HepG2 (cell line): Measurements from ENCODE around the gene DIABLO.
"Not testable (repeated sequence)": the region's sequence is repeated elsewhere in the genome, so short reads cannot be mapped to it uniquely, and the experiment has no call there.

Experiments used
- NR2F6 ChIP-seq, 2 experiments: IDR thresholded peaks; 2 replicates each; pipeline ENCODE4 v1.6.1; 2016; ENCODE audit warnings: antibody characterized with exemption in 1 of 2, mild to moderate bottlenecking in 1 of 2
- PHF5A ChIP-seq: IDR thresholded peaks from one replicate; pipeline ENCODE4 v1.6.1; 2018; ENCODE audit warnings: low read depth, missing genetic modification reagents; ENCODE audit not compliant: unreplicated experiment
- ZSCAN22 ChIP-seq: sonication (generic); formaldehyde crosslinking; IDR thresholded peaks from 2 replicates; pipeline ENCODE4 v1.4.0; 2020; ENCODE audit warnings: mild to moderate bottlenecking, missing genetic modification reagents
- TF ChIP-seq, protein P1 (sequence below): sonication (generic); formaldehyde crosslinking; IDR thresholded peaks from 2 replicates; pipeline ENCODE4 v1.5.0; 2020; ENCODE audit warnings: mild to moderate bottlenecking, missing genetic modification reagents, moderate library complexity
- TF ChIP-seq, protein P2 (sequence below): sonication (generic); formaldehyde crosslinking; IDR thresholded peaks from 2 replicates; pipeline ENCODE4 v1.5.0; 2020; ENCODE audit warnings: missing genetic modification reagents

DNA sequence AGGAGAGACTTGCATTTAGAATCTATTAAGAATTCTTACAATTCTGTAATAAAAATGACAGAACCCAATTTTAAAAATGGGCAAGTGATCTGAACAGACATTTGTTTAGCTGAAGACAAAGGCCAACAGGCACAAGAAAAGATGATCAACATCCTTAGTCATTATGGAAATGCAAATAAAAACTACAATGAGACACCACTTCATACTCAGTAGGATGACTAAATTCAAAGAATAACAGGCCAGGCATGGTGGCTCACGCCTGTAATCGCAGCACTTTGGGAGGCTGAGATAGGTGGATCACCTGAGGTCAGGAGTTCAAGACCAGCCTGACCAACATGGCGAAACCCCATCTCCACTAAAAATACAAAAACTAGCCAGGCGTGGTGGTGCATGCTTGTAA lies 32.6 kb upstream of the DIABLO start:
- not testable (repeated sequence) for TF ChIP-seq PHF5A (CRISPR knock-in tag); ZSCAN22 (CRISPR knock-in tag); NR2F6 (IDR thresholded peaks at IDR 0.05); NR2F6 (CRISPR knock-in tag; IDR thresholded peaks at IDR 0.05)
- TF ChIP-seq, protein P1, sequence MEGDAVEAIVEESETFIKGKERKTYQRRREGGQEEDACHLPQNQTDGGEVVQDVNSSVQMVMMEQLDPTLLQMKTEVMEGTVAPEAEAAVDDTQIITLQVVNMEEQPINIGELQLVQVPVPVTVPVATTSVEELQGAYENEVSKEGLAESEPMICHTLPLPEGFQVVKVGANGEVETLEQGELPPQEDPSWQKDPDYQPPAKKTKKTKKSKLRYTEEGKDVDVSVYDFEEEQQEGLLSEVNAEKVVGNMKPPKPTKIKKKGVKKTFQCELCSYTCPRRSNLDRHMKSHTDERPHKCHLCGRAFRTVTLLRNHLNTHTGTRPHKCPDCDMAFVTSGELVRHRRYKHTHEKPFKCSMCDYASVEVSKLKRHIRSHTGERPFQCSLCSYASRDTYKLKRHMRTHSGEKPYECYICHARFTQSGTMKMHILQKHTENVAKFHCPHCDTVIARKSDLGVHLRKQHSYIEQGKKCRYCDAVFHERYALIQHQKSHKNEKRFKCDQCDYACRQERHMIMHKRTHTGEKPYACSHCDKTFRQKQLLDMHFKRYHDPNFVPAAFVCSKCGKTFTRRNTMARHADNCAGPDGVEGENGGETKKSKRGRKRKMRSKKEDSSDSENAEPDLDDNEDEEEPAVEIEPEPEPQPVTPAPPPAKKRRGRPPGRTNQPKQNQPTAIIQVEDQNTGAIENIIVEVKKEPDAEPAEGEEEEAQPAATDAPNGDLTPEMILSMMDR (CRISPR knock-in tag): not testable (repeated sequence)
- TF ChIP-seq, protein P2, sequence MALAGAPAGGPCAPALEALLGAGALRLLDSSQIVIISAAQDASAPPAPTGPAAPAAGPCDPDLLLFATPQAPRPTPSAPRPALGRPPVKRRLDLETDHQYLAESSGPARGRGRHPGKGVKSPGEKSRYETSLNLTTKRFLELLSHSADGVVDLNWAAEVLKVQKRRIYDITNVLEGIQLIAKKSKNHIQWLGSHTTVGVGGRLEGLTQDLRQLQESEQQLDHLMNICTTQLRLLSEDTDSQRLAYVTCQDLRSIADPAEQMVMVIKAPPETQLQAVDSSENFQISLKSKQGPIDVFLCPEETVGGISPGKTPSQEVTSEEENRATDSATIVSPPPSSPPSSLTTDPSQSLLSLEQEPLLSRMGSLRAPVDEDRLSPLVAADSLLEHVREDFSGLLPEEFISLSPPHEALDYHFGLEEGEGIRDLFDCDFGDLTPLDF (CRISPR knock-in tag): not testable (repeated sequence)
